ENCODE data around the gene LSS.
"Not testable (repeated sequence)": the region's sequence is repeated elsewhere in the genome, so short reads cannot be mapped to it uniquely, and the experiment has no call there.

LSS gene

GRCh38 chr21:46184625-46185555, 43.7 kb downstream of the LSS start:
- DNase-seq: peak; percentile 82

DNA sequence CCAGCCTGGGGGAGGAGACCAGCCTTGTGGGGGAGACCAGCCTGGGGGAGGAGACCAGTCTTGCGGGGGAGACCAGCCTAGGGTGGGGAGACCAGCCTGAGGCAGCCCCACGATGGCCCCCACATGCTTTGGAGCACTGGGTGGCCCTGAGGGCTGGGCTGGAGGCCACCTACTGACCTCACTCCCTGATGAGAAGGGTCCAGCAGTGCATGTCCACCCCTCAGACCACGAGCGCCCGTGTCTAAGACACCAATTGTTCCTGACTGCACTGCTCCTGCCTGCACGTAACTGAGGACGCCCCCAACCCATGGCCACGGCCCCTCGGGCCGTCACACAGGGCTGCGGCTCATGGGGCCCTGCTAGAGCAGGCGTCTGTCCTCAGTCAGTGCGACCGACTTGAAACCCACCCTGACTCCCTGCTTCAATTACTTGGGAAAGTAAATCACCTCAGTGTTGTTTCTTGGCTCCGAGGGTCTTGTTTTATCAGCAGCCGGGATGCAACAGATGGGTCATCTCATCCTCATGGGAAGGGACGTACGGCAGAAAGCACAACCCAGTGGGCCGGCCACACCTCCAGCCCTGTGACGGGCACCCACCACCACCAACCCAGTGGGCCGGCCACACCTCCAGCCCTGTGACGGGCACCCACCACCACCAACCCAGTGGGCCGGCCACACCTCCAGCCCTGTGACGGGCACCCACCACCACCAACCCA, 44.5 kb downstream of the LSS start, which contains the start of gene SPATC1L:
Gene SPATC1L (minus strand): TSS at position 550 of the 715 bp plus-strand sequence. CDS start 1,643 bp downstream, outside the sequence.
- DNase-seq: peak; percentile 66

DNA sequence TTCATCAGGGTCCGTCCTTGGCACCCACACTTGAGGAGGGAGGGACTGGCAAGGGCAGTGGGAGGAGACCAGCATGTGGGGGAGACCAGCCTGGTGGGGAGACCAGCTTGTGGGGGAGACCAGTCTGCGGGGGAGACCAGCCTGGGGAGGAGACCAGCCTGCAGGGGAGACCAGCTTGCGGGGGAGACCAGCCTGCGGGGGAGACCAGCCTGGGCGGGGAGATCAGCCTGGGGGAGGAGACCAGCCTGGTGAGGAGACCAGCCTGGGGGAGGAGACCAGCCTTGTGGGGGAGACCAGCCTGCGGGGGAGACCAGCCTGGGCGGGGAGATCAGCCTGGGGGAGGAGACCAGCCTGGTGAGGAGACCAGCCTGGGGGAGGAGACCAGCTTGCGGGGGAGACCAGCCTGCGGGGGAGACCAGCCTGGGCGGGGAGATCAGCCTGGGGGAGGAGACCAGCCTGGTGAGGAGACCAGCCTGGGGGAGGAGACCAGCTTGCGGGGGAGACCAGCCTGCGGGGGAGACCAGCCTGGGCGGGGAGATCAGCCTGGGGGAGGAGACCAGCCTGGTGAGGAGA, 45.2 kb downstream of the LSS start:
- not testable (repeated sequence) for DNase-seq

DNA sequence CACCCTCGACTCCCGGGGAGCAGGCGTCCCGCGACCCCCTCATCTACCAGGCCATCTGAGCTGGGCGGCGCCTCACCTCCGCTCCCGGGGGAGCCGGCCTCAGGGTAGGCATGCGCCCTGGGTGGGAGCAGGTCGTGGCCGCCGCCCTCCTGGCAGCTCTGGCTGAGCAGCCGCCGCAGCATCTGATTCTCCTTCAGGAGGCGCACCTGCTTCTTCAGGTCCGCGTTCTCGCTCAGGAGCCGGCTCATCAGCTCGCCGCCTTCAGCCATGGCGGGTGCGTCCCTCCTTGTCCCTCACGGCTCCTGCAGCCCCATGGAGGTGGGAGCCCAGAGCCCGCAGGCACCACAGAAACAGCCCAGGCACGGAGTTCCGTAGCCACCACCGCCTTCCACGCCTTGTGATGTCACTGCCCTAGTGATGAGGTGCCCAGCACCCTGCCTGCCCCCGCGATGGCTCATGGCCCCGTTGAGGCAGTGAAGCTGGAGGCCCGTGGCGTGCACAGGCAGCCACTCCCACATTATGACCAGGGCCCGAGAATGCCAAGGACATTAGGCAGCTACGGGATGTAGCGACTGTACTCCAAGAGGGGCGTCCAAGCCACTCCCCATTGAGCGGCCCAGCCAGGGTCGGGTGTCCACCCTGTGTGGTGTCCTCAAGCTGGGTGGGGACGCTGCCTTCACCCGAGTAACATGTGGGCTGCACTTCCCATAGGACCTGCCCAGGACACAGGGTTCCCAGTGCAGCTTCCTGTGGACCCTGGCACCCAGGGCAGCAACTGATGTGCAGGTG, 45.8 kb downstream of the LSS start:
- DNase-seq: no peak

DNA sequence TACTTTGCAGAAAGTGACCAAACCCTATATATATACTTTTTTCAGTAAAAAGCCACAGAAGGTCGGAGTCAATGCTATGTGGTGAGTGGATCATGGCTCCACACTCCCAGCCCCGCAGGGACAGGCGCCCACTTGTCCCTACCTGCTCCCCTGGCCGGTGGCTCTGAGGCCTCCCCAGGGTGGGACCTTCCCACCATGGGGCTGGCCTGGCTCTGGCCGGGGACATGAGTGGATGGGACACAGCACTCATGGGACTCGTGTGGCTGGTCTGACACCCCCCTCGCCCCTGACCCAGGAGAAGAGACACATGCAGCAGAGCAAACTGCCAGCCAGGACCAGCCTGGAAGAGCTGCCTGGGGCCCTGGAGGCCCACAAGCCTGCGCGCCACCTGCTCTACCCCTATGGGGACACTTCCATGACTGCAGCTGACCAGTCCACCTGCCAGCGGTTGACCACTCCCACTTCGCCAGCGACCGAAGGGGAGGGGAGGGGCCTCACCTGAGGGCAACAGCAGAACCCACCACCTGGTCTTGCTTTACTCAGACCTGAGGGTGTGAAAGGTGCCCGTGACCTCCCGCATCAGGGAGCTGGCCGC, 46.5 kb downstream of the LSS start:
- no peak for DNase-seq

DNA sequence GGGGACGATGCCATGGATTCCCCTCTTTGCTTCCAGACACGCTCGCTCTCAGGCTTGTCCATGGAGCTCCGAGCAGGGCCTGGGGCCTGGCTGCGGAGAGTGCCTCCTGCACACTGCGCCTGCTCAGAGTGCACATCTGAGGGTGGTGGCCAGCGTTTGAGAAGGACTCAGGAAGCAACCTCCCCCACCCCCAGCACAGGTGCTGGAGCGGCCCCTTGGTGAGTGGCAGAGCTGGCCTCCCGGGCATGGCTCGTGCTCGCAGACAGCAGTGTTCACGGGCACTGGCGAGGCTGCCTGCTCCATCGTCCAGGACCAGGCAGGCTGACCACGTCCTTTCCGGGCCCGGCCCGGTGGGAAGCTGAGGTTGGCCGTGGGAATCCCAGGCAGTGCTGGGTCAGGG, 47.1 kb downstream of the LSS start:
- DNase-seq: no peak

GRCh38 chr21:46180778-46181391, 47.7 kb downstream of the LSS start:
- DNase-seq: no peak

DNA sequence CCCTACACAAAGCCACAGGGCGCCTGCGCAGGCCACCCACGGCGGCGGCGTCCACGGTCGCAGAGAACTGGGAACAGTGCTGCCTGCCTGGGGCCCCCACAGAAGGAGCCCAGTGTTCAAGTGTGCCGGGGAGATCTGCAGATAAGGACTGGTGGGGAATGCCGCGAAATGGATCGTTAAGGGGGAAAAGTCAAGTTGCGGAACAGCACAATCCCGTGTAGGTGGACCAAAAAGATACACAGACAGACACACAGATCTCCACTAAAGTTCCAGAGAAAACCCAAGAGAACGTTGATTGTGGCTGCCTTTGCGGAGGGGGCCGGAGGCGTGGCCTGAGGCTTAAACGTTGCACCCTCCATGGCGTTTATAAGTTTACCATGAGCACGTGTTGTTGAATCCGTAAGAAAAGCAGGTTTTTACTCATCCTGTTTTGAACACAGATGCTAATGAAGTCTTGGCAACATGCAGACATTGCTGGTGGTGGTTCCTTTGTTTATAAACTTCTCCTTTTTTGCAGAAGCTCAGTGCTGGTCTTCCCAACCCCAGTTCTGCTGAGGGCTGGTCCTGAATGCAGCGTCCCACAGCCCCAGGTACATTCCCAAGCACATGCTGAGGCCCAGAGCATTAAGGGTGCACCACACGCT, 48.4 kb downstream of the LSS start:
- DNase-seq: no peak

DNA sequence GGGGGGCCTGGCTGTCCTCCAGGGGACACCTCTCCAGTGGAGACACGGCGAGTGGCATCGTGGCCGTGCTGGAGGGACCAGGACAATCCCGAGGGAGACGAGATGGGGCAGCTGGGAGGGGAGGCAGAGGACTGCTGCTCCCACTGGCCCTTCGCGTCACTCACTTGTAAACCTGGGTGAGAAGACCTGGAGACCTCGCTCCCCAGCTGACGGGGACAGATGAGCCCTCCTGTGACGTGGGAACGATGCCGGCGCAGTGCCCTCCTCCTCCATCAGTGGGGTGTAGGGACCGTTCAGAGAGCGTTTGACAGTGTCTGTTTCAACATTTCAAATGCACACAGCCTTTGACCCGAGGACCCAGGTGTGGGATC, 48.9 kb downstream of the LSS start:
- DNase-seq: no peak

- no peak for DNase-seq
Measured at GRCh38 chr21:46178961-46179360, 49.6 kb downstream of the LSS start.

DNA sequence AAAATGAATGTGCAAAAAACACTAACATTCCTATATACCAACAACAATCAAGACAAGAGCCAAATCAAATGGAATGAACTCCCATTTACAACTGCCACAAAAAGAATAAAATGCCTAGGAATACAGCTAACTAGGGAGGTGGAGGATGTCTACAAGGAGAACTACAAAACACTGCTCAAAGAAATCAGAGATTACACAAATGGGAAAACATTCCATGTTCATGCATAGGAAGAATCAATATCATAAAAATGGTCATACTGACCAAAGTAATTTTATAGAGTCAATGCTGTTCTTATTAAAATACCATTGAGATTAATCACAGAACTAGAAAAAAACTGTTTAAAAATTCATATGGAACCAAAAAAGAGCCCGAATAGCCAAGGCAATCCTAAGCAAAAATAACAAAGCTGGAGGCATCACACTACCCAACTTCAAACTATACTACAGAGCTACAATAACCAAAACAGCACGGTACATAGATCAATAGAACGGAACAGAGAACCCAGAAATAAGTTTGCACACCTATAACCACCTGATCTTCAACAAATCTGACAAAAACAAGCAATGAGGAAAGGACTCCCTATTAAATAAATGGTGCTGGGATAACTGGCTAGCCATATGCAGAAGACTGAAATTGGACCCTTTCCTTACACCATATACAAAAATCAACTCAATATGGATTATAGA, 52.0 kb downstream of the LSS start:
- DNase-seq: not testable (repeated sequence)

GRCh38 chr21:46173573-46173972, 55.0 kb downstream of the LSS start:
- no peak for DNase-seq

DNA sequence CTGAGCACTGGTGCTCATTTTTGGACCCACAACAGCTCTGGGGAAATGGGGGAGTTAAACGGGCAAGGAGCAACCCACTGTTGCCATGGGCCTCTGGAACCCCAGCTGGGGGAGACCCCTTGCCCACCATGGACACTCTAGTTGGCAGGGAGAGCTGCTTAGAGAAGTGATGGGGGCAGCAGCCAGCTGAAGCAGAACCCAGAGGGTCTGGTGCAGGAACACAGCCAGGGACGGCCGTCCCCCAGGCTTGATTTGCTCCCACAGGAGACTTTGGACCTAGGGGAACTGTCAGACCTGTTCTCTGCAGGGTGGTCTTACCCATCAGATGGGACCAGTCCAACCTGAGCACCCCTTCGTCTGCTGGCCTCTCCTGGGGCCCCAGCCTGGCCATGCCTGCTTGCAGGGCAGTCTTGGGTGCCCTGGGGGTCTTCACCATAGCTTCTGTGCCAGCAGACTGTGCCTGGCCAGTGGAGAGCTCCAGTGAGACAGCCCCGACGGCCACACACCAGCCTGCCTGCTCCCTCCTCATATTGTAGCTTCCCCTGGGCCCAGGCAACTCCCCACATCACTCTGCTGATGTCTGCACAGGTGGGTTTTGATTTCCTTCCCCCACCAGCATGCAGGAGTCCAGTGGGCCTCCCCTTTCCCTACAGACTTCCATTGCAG, 55.6 kb downstream of the LSS start:
- DNase-seq: no peak

DNA sequence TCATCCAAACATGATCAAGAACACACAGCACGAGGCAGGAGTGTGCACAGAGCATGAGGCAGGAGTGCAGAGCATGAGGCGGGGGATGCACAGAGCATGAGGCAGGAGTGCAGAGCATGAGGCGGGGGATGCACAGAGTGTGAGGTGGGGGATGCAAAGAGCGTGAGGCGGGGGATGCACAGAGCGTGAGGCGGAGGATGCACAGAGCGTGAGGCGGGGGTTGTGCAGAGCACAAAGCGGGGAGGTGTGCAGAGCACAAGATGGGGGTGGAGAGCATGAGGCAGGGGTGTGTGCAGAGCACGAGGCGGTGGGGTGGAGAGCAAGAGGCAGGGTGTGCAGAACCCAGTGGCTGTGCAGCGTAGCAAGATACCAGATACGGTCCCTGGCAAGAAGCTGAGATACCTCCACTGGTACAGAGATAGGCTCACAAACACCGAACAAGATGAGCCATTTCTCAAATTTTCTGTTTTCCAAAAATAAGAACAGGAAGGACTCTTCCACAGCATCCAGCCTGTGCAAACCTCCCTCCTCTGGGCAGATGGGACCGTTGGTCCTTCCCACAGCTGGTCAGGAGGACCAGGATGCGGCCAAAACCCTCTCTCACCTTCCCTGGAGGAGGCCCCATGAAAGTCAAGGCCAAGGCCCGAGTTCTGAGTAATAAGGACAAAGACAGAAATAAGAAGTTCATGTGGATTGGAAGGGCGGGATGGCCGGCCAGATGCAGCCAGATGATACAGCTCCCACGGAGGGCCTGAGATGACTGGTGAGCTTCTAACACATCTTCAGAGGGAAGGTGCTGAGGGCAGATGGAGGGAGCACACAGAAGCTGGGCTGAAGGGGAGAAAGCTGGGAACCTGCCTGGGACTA, 56.3 kb downstream of the LSS start:
- DNase-seq: no peak

DNA sequence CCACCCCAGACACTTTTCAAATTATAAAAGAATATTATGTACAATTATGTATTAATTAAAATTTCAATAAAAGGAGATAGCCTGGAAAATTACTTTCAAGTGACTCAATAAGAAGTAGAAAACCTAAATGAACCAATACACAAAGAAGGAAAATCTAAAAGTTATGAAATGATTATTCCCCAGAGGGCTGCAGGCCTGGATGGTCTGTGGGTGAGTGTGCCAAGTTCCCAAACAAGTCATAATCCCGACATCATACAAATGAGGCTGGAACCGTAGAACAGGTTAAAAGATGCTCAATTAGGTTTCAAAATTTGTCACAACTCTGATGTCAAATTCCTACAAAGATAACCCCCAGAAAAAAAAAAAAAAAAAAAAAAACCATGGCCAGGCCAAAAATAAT, 57.0 kb downstream of the LSS start:
- DNase-seq: no peak

GRCh38 chr21:46170436-46171193, 58.0 kb downstream of the LSS start:
- DNase-seq: not testable (repeated sequence)

GRCh38 chr21:46168659-46169386, 59.8 kb downstream of the LSS start:
- no peak for DNase-seq

DNA sequence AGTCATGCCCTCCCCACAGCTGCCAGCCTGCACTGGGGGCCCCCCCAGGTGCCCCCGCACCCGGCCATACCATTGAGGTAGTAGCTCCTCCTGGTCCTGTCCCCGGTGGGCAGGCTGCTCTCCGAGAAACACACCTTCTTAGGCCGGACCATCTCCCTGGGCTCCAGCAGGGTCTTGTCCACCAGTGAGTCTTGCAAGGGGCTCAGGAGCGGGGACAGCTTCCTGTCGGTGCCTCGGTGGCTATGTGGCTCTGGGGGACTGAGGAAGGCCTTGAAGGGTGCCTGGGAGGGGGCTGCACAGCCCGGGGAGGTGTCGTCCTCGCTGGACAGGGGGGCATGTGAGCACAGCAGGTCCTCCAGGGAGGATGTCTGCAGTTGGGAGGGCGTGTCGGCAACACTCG, 60.3 kb downstream of the LSS start:
- DNase-seq: peak; percentile 1

Measured in stimulated activated CD4-positive, alpha-beta T cell treated with anti-CD3 and anti-CD28 coated beads, Interleukin-15, amount 100 ng/mL, for 24 hours (primary cell).